GM12878 (cell line): Measurements from ENCODE around the gene ADAM10. TPM values are rescaled to one million over a fixed set of nuclear protein-coding genes. Genes with fewer than 3 reads are reported as not detected.

Experiments
- ATAC-seq: fragments of 200-7000 bp; cut with Tn5 transposase; 3 replicates; pipeline ENCODE4 v1.9.1; 2020; ENCODE audit warnings: mild to moderate bottlenecking, moderate library complexity
- BruUV-seq: library from RNA; stranded (reverse); fragments of 400-500 nt; replicated peaks from 2 replicates; lab custom pipeline; 2021; lab: Mats Ljungman, UMichigan
- CTCF ChIA-PET: fragments of 300-600 bp; sonication (Branson Sonifier 250); formaldehyde crosslinking; extraction: SDS; loops from one replicate; lab custom pipeline; 2021; ENCODE audit warnings: inconsistent platforms; lab: Yijun Ruan, JAX
- POLR2A ChIA-PET: fragments of 350-600 bp; formaldehyde crosslinking; extraction: SDS; loops from one replicate; lab custom pipeline; 2021; ENCODE audit warnings: inconsistent platforms; lab: Charles Lee
- RAD21 ChIA-PET: fragments of 300-600 bp; sonication (Branson Sonifier 250); formaldehyde crosslinking; loops from one replicate; lab custom pipeline; 2023; ENCODE audit warnings: antibody characterized with exemption; ENCODE audit not compliant: unreplicated experiment; lab: Charles Lee
- SMC1A ChIA-PET: fragments of 300-600 bp; sonication (Branson Sonifier 250); formaldehyde crosslinking; loops from one replicate; lab custom pipeline; 2023; ENCODE audit not compliant: unreplicated experiment, uncharacterized antibody; lab: Charles Lee
- DNase-seq: peaks from one replicate; pipeline ENCODE4 v3.0.0-alpha.2; 2011; ENCODE audit warnings: low read depth, low spot score
- FAIRE-seq: peaks from 3 replicates; lab custom pipeline; 2011; peaks lifted over from hg19 to GRCh38; lab: Jason Lieb, UNC
- H2AFZ ChIP-seq: 2 replicates; pipeline ENCODE4 v1.6.0; 2011; ENCODE audit warnings: low read depth, low read length, control low read depth; ENCODE audit not compliant: control insufficient read depth
- H3K27ac ChIP-seq: 2 replicates; pipeline ENCODE4 v1.5.1; 2011; ENCODE audit warnings: control low read depth; ENCODE audit not compliant: control insufficient read depth, insufficient read depth
- H3K27me3 ChIP-seq, 2 experiments: replicated peaks in 1 of 2; 2 replicates each; pipeline versions ENCODE4 v1.6.0 to v1.6.1; 2011; ENCODE audit warnings: low read length in 1 of 2; ENCODE audit not compliant: control insufficient read depth in 2 of 2, insufficient read depth in 2 of 2
- H3K36me3 ChIP-seq, 2 experiments: 2 replicates each; pipeline ENCODE4 v1.5.1; 2011; ENCODE audit warnings: low read length in 1 of 2; ENCODE audit not compliant: control insufficient read depth in 2 of 2, insufficient read depth in 2 of 2
- H3K4me1 ChIP-seq: 2 replicates; pipeline ENCODE4 v1.6.1; 2011; ENCODE audit warnings: mild to moderate bottlenecking, low read length, moderate library complexity, mixed read lengths; ENCODE audit not compliant: control insufficient read depth, insufficient read depth
- H3K4me2 ChIP-seq: 2 replicates; pipeline ENCODE4 v1.6.0; 2011; ENCODE audit warnings: control low read depth; ENCODE audit not compliant: control insufficient read depth, insufficient read depth
- H3K4me3 ChIP-seq: fragments of 200-600 bp; sonication (generic); 2 replicates; pipeline ENCODE4 v1.5.1; 2016
- H3K79me2 ChIP-seq: 2 replicates; pipeline ENCODE4 v1.6.0; 2011; ENCODE audit warnings: low read length; ENCODE audit not compliant: control insufficient read depth, insufficient read depth
- H3K9ac ChIP-seq: 2 replicates; pipeline ENCODE4 v1.8.0; 2011; ENCODE audit warnings: low read length, control low read depth, mixed read lengths; ENCODE audit not compliant: control insufficient read depth, insufficient read depth
- H3K9me3 ChIP-seq: replicated peaks from 3 replicates; pipeline ENCODE4 v1.5.1; 2011; ENCODE audit warnings: mild to moderate bottlenecking, low read length; ENCODE audit not compliant: control insufficient read depth, insufficient read depth
- H4K20me1 ChIP-seq: 2 replicates; pipeline ENCODE4 v1.6.0; 2011; ENCODE audit not compliant: control insufficient read depth, insufficient read depth
- BMI1 ChIP-seq: fragments of 450-650 bp; IDR thresholded peaks from 2 replicates; pipeline ENCODE4 v1.6.1; 2016; ENCODE audit warnings: mild to moderate bottlenecking, moderate library complexity, borderline replicate concordance
- CBX3 ChIP-seq: fragments of 200-600 bp; sonication (generic); IDR thresholded peaks from 2 replicates; pipeline ENCODE4 v1.6.1; 2016; ENCODE audit warnings: low read depth, borderline replicate concordance
- CBX5 ChIP-seq: sonication (generic); IDR thresholded peaks from 2 replicates; pipeline ENCODE4 v1.6.1; 2016; ENCODE audit warnings: low read depth, moderate library complexity, mild to moderate bottlenecking, inconsistent platforms
- HDAC2 ChIP-seq: fragments of 200-600 bp; sonication (generic); IDR thresholded peaks from 2 replicates; pipeline ENCODE4 v1.6.1; 2017
- NR2F1 ChIP-seq: fragments of 450-650 bp; conservative IDR thresholded peaks from 2 replicates; pipeline ENCODE4 v1.6.1; 2017; ENCODE audit warnings: mild to moderate bottlenecking
- ZNF274 ChIP-seq: IDR thresholded peaks from one replicate; pipeline ENCODE4 v1.8.0; 2011; ENCODE audit not compliant: insufficient read length, insufficient read depth
- ZNF384 ChIP-seq: IDR thresholded peaks from 2 replicates; pipeline ENCODE4 v1.6.1; 2012; ENCODE audit warnings: low read depth, mild to moderate bottlenecking, low read length, improper control_type of control experiment, borderline replicate concordance
- WGBS: methylation state at CpG from one replicate; pipeline ENCODE4 v1.1.6; 2016; ENCODE audit warnings: low lambda C conversion rate; ENCODE audit not compliant: insufficient replicate concordance, insufficient coverage; ENCODE audit errors: missing lambda C conversion rate; 5-methylcytosine and 5-hydroxymethylcytosine counted together
- in situ Hi-C: fragments of 300-500 bp; cut with MboI; formaldehyde crosslinking; loops from 9 replicates; pipeline ENCODE4 v1.14.3; 2018; ENCODE audit warnings: mixed read lengths
- intact Hi-C: fragments of 100-400 bp; cut with micrococcal nuclease; formaldehyde crosslinking; loops from one replicate; pipeline ENCODE4 v1.14.2; 2022; ENCODE audit not compliant: unreplicated experiment
- polyA plus RNA-seq, 11 experiments: library from polyadenylated mRNA; depleted of rRNA in 4 of 11; unstranded in 6 of 11; stranded (reverse) in 5 of 11; fragments of >200 nt; fragmentation: Nextera tagmentation in 4 of 11; fragmentation: Illumina TruSeq in 1 of 11; extraction: Ambion mirVana in 4 of 11; extraction: Trizol in 1 of 11; gene quantifications; 1 replicate in 1 of 11; 2 replicates in 10 of 11; pipeline versions ENCODE4 v1.2.1 to v1.2.3, GENCODE V29; 2011 to 2016; ENCODE audit warnings: inconsistent platforms in 2 of 11, missing spikeins in 2 of 11, low read depth in 1 of 11
- total RNA-seq, 4 experiments: library from RNA; depleted of rRNA in 3 of 4; stranded (reverse); fragments of >200 nt in 3 of 4; fragmentation: Illumina TruSeq in 1 of 4; extraction: Trizol in 1 of 4; gene quantifications; 2 replicates each; pipeline versions ENCODE4 v1.2.1 to v1.2.3, GENCODE V29; 2013 to 2021
- TF ChIP-seq, protein P1 (sequence below): fragments of 150-350 bp; IDR thresholded peaks from 2 replicates; pipeline ENCODE4 v1.6.1; 2016; ENCODE audit warnings: low read depth, low read length
- TF ChIP-seq, protein P2 (sequence below): IDR thresholded peaks from 2 replicates; pipeline ENCODE4 v1.6.1; 2011; ENCODE audit warnings: borderline replicate concordance, low read depth, mild to moderate bottlenecking, moderate library complexity, low read length; ENCODE audit not compliant: insufficient read depth, poor library complexity, severe bottlenecking
- TF ChIP-seq, protein P3 (sequence below): IDR thresholded peaks from 2 replicates; pipeline ENCODE4 v1.6.1; 2011; ENCODE audit warnings: borderline replicate concordance, low read depth, mild to moderate bottlenecking, moderate library complexity, mixed read lengths, low read length; ENCODE audit not compliant: insufficient read depth; ENCODE audit errors: extremely low read length

Gene ADAM10
- total and polyA plus RNA-seq, 10 of the 15 experiments (the other 5 are each of a cell fraction or from before 2014, with no cell fraction given): 10.0 to 88.9 (median 51.7) TPM

GRCh38 chr15:58649175-58649574, 100.3 kb downstream of the ADAM10 start:
- Histone ChIP-seq H3K27me3 (no peaks in the 10 kb centered on the region), H4K20me1 (no peaks in the 10 kb centered on the region), H3K9ac (no peak overlapping the region), H3K4me2 (no peak overlapping the region), H3K9me3 (no peaks in the 10 kb centered on the region), H3K79me2 (no peaks in the 10 kb centered on the region)
- intact Hi-C loops (no loop called here), in situ Hi-C loops (no loop called here)
- RAD21 ChIA-PET: no interaction called here
- no peak for FAIRE-seq
- ATAC-seq: no peak
- BruUV-seq: no TSS peak
- SMC1A ChIA-PET: interaction anchor here (0.6 to 1.7 kb wide), 2 partner anchors 9 to 38 kb away, joined by 3 to 4 read pairs; no protein-coding TSS in a partner anchor
- no peak for DNase-seq
- POLR2A ChIA-PET: no interaction called here
- TF ChIP-seq BMI1 (no peak), NR2F1 (no peak), CBX3 (no peak), ZNF274 (no peak), ZNF384 (no peak), CBX5 (no peak), HDAC2 (no peak)
- TF ChIP-seq, protein P1, sequence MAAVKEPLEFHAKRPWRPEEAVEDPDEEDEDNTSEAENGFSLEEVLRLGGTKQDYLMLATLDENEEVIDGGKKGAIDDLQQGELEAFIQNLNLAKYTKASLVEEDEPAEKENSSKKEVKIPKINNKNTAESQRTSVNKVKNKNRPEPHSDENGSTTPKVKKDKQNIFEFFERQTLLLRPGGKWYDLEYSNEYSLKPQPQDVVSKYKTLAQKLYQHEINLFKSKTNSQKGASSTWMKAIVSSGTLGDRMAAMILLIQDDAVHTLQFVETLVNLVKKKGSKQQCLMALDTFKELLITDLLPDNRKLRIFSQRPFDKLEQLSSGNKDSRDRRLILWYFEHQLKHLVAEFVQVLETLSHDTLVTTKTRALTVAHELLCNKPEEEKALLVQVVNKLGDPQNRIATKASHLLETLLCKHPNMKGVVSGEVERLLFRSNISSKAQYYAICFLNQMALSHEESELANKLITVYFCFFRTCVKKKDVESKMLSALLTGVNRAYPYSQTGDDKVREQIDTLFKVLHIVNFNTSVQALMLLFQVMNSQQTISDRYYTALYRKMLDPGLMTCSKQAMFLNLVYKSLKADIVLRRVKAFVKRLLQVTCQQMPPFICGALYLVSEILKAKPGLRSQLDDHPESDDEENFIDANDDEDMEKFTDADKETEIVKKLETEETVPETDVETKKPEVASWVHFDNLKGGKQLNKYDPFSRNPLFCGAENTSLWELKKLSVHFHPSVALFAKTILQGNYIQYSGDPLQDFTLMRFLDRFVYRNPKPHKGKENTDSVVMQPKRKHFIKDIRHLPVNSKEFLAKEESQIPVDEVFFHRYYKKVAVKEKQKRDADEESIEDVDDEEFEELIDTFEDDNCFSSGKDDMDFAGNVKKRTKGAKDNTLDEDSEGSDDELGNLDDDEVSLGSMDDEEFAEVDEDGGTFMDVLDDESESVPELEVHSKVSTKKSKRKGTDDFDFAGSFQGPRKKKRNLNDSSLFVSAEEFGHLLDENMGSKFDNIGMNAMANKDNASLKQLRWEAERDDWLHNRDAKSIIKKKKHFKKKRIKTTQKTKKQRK: no peak
- TF ChIP-seq, protein P2, sequence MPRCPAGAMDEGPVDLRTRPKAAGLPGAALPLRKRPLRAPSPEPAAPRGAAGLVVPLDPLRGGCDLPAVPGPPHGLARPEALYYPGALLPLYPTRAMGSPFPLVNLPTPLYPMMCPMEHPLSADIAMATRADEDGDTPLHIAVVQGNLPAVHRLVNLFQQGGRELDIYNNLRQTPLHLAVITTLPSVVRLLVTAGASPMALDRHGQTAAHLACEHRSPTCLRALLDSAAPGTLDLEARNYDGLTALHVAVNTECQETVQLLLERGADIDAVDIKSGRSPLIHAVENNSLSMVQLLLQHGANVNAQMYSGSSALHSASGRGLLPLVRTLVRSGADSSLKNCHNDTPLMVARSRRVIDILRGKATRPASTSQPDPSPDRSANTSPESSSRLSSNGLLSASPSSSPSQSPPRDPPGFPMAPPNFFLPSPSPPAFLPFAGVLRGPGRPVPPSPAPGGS: no peak
- TF ChIP-seq, protein P3, sequence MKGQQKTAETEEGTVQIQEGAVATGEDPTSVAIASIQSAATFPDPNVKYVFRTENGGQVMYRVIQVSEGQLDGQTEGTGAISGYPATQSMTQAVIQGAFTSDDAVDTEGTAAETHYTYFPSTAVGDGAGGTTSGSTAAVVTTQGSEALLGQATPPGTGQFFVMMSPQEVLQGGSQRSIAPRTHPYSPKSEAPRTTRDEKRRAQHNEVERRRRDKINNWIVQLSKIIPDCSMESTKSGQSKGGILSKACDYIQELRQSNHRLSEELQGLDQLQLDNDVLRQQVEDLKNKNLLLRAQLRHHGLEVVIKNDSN: no peak
- TF ChIP-seq, all 136 proteins: peak for 0
- Histone ChIP-seq H3K4me1 (no peaks in the 10 kb centered on the region), H3K27ac (no peak overlapping the region), H3K4me3 (no peak overlapping the region), H2AFZ (no peak overlapping the region), H3K36me3 (no peaks in the 10 kb centered on the region)
- 98% methylated on average over 2 of the region's 2 CpGs for WGBS
- CTCF ChIA-PET: interaction anchor here (1.0 to 1.1 kb wide), 2 partner anchors 9 to 11 kb away, joined by 3 read pairs; no protein-coding TSS in a partner anchor
